Peyer's patch (tissue), 4 donors: ENCODE measurements around the gene COL2A1. TPM values are rescaled to one million over a fixed set of nuclear protein-coding genes. Genes with fewer than 3 reads are reported as not detected.

Experiments used
- DNase-seq, 3 donors: peaks; one replicate each; pipeline ENCODE4 v3.0.0-alpha.2; 2017 to 2019
- H3K27ac ChIP-seq, 4 donors: fragments of 200-600 bp; sonication (generic); one replicate each; pipeline ENCODE4 v1.5.1; 2016 to 2019
- H3K27me3 ChIP-seq, 2 donors: fragments of 200-600 bp; sonication (generic); one replicate each; pipeline ENCODE4 v1.5.1; 2019
- H3K36me3 ChIP-seq, 3 donors: fragments of 200-600 bp; sonication (generic); one replicate each; pipeline ENCODE4 v1.5.1; 2016 to 2019
- H3K4me1 ChIP-seq, 4 donors: fragments of 200-600 bp; sonication (generic); one replicate each; pipeline ENCODE4 v1.5.1; 2016 to 2019
- H3K4me3 ChIP-seq, 4 donors: fragments of 200-600 bp; sonication (generic); 1 replicate in 3 of 4; 2 replicates in 1 of 4; pipeline ENCODE4 v1.5.1; 2016 to 2019; ENCODE audit warnings: mild to moderate bottlenecking in 1 of 4
- H3K9me3 ChIP-seq, 4 donors: fragments of 200-600 bp; sonication (generic); one replicate each; pipeline ENCODE4 v1.5.1; 2016 to 2019; ENCODE audit warnings: mild to moderate bottlenecking in 1 of 4
- CTCF ChIP-seq, 6 experiments: fragments of 450-650 bp in 4 of 6; fragments of 200-600 bp in 2 of 6; sonication (generic) in 1 of 6; IDR thresholded peaks; one replicate each; pipeline ENCODE4 v1.5.1; 2017 to 2019; ENCODE audit warnings: antibody characterized with exemption in 6 of 6, mild to moderate bottlenecking in 3 of 6, moderate library complexity in 1 of 6
- POLR2A ChIP-seq, 2 donors: fragments of 450-650 bp; IDR thresholded peaks; one replicate each; pipeline ENCODE4 v1.5.1; 2017; ENCODE audit warnings: antibody characterized with exemption in 2 of 2, mild to moderate bottlenecking in 2 of 2, moderate library complexity in 2 of 2
- total RNA-seq, 4 donors: library from RNA; depleted of rRNA; stranded (reverse); fragments of >200 nt; gene quantifications; one replicate each; pipeline ENCODE4 v1.1.0, GENCODE V29; 2016

The COL2A1 gene
- total RNA-seq, 4 donors from 2014 or later: 0.18 to 6.6 (median 0.27) TPM; not detected in 1

GRCh38 chr12:48003226-48004052, 837 bp downstream of the COL2A1 start:
- Histone ChIP-seq H3K36me3 (no peaks in the 10 kb centered on the region), H3K4me1 (peaks cover 9 to 44% (median 36%) of the 10 kb centered on the region in 4 donors), H3K4me3 (peak overlapping the region in 3 of 4 donors; percentile 42 to 46 (median 44)), H3K27me3 (peaks cover 0 to 38% of the 10 kb centered on the region in 2 donors), H3K27ac (no peak overlapping the region), H3K9me3 (no peaks in the 10 kb centered on the region)
- no peak for TF ChIP-seq CTCF (IDR thresholded peaks at IDR 0.05)
- no peak for TF ChIP-seq POLR2A (IDR thresholded peaks at IDR 0.05)
- DNase-seq: peak in 1 of 3 donors; percentile 39

- Histone ChIP-seq H3K4me1 (peaks cover 9 to 44% (median 36%) of the 10 kb centered on the region in 4 donors), H3K36me3 (no peaks in the 10 kb centered on the region), H3K9me3 (no peaks in the 10 kb centered on the region), H3K4me3 (peak overlapping the region in 3 of 4 donors; percentile 1 to 50 (median 49)), H3K27ac (no peak overlapping the region), H3K27me3 (peaks cover 0 to 38% of the 10 kb centered on the region in 2 donors)
- DNase-seq: peak in 2 of 3 donors; percentile 54 to 58
- TF ChIP-seq POLR2A (IDR thresholded peaks at IDR 0.05) (no peak), CTCF (IDR thresholded peaks at IDR 0.05) (peak in 1 of 6 experiments; percentile 7)
These were observed 1.5 kb downstream of the COL2A1 start for GRCh38 chr12:48002773-48003218.

GRCh38 chr12:48002414-48002730, 1.9 kb downstream of the COL2A1 start:
- H3K4me3 ChIP-seq: peak overlapping the region in 3 of 4 donors; percentile 10 to 50 (median 49)
- H3K27me3 ChIP-seq: peaks cover 0 to 38% of the 10 kb centered on the region in 2 donors
- TF ChIP-seq CTCF (IDR thresholded peaks at IDR 0.05): no peak
- no peak for TF ChIP-seq POLR2A (IDR thresholded peaks at IDR 0.05)

GRCh38 chr12:48001505-48002413, 2.5 kb downstream of the COL2A1 start:
- Histone ChIP-seq H3K36me3 (no peaks in the 10 kb centered on the region), H3K9me3 (no peaks in the 10 kb centered on the region), H3K4me1 (peaks cover 9 to 44% (median 36%) of the 10 kb centered on the region in 4 donors), H3K4me3 (peak overlapping the region; percentile 10 to 50 (median 31)), H3K27me3 (peaks cover 0 to 38% of the 10 kb centered on the region in 2 donors), H3K27ac (no peak overlapping the region)
- TF ChIP-seq POLR2A (IDR thresholded peaks at IDR 0.05): no peak
- TF ChIP-seq CTCF (IDR thresholded peaks at IDR 0.05): no peak
- peak in 2 of 3 donors; percentile 65 to 70 for DNase-seq

More at GRCh38 chr12:48002414-48002730, 1.9 kb downstream of the COL2A1 start:
- Histone ChIP-seq H3K36me3 (no peaks in the 10 kb centered on the region), H3K27ac (no peak overlapping the region), H3K4me1 (peaks cover 9 to 44% (median 36%) of the 10 kb centered on the region in 4 donors), H3K9me3 (no peaks in the 10 kb centered on the region)
- no peak for DNase-seq

GRCh38 chr12:48000878-48001504, 3.3 kb downstream of the COL2A1 start:
- peak overlapping the region; percentile 10 to 50 (median 31) for H3K4me3 ChIP-seq
- H3K27ac ChIP-seq: no peak overlapping the region
- TF ChIP-seq POLR2A (IDR thresholded peaks at IDR 0.05) (no peak), CTCF (IDR thresholded peaks at IDR 0.05) (no peak)
- H3K9me3 ChIP-seq: no peaks in the 10 kb centered on the region
- peak in 2 of 3 donors; percentile 44 to 51 for DNase-seq
- peaks cover 0 to 38% of the 10 kb centered on the region in 2 donors for H3K27me3 ChIP-seq
- H3K36me3 ChIP-seq: no peaks in the 10 kb centered on the region
- H3K4me1 ChIP-seq: peaks cover 9 to 44% (median 36%) of the 10 kb centered on the region in 4 donors
